ENCODE measurements around the gene NCOR2.

Gene NCOR2

GRCh38 chr12:124566997-124567672, at the start of gene NCOR2:
TSS of gene NCOR2 (minus strand) at chr12:124567612. CDS start at chr12:124495251, 72,361 bp downstream.
- Mint-ChIP-seq H3K27me3 (peaks cover 1% of the 10 kb centered on the region), H3K4me3 (peak within 1 kb of the TSS; percentile 91), H3K9me3 (no peaks in the 10 kb centered on the region), H3K4me1 (ENCODE audit: low read depth) (peaks cover 71% of the 10 kb centered on the region), H3K36me3 (ENCODE audit: low read depth) (peaks cover 40% of the 10 kb centered on the region), H3K27ac (peak within 1 kb of the TSS; percentile 95)
- intact Hi-C loops (cut with micrococcal nuclease) = loop anchor here (1.0 kb wide), 1 partner anchor 18 kb away; no protein-coding TSS in a partner anchor

GRCh38 chr12:124616394-124617221, 49.2 kb upstream of the NCOR2 start:
- peak overlapping the region; percentile 76 for H3K27ac Mint-ChIP-seq
- peak overlapping the region; percentile 13 for H3K4me3 Mint-ChIP-seq
- H3K27me3 Mint-ChIP-seq = peaks cover 14% of the 10 kb centered on the region
- no peaks in the 10 kb centered on the region for H3K9me3 Mint-ChIP-seq
- no peaks in the 10 kb centered on the region for H3K36me3 Mint-ChIP-seq (ENCODE audit: low read depth)
- intact Hi-C loops (cut with micrococcal nuclease) = no loop called here
- peaks cover 42% of the 10 kb centered on the region for H3K4me1 Mint-ChIP-seq (ENCODE audit: low read depth)

- Mint-ChIP-seq H3K9me3 (no peaks in the 10 kb centered on the region), H3K36me3 (ENCODE audit: low read depth) (no peaks in the 10 kb centered on the region)
- intact Hi-C loops (cut with micrococcal nuclease) = no loop called here
Measured at GRCh38 chr12:124614512-124615292, 47.3 kb upstream of the NCOR2 start.

GRCh38 chr12:124613151-124613585, 45.8 kb upstream of the NCOR2 start:
- Mint-ChIP-seq H3K4me1 (ENCODE audit: low read depth) (peaks cover 51% of the 10 kb centered on the region), H3K27ac (no peak overlapping the region), H3K27me3 (peaks cover 40% of the 10 kb centered on the region), H3K36me3 (ENCODE audit: low read depth) (no peaks in the 10 kb centered on the region), H3K9me3 (no peaks in the 10 kb centered on the region), H3K4me3 (no peak overlapping the region)
- intact Hi-C loops (cut with micrococcal nuclease) = no loop called here

More at GRCh38 chr12:124614512-124615292, 47.3 kb upstream of the NCOR2 start:
- Mint-ChIP-seq H3K27ac (no peak overlapping the region), H3K27me3 (peaks cover 31% of the 10 kb centered on the region), H3K4me1 (ENCODE audit: low read depth) (peaks cover 42% of the 10 kb centered on the region), H3K4me3 (no peak overlapping the region)

GRCh38 chr12:124612410-124612680, 44.9 kb upstream of the NCOR2 start:
- H3K27ac Mint-ChIP-seq = no peak overlapping the region
- H3K4me3 Mint-ChIP-seq = no peak overlapping the region
- H3K36me3 Mint-ChIP-seq (ENCODE audit: low read depth) = no peaks in the 10 kb centered on the region
- intact Hi-C loops (cut with micrococcal nuclease) = no loop called here
- peaks cover 43% of the 10 kb centered on the region for H3K27me3 Mint-ChIP-seq
- H3K9me3 Mint-ChIP-seq = no peaks in the 10 kb centered on the region
- peaks cover 51% of the 10 kb centered on the region for H3K4me1 Mint-ChIP-seq (ENCODE audit: low read depth)

GRCh38 chr12:124611559-124612409, 44.4 kb upstream of the NCOR2 start:
- Mint-ChIP-seq H3K27me3 (peaks cover 47% of the 10 kb centered on the region), H3K4me1 (ENCODE audit: low read depth) (peaks cover 49% of the 10 kb centered on the region), H3K9me3 (no peaks in the 10 kb centered on the region), H3K27ac (no peak overlapping the region), H3K4me3 (no peak overlapping the region), H3K36me3 (ENCODE audit: low read depth) (no peaks in the 10 kb centered on the region)
- intact Hi-C loops (cut with micrococcal nuclease) = no loop called here

GRCh38 chr12:124610629-124611558, 43.5 kb upstream of the NCOR2 start:
- H3K36me3 Mint-ChIP-seq (ENCODE audit: low read depth) = no peaks in the 10 kb centered on the region
- peaks cover 53% of the 10 kb centered on the region for H3K27me3 Mint-ChIP-seq
- intact Hi-C loops (cut with micrococcal nuclease) = no loop called here
- peaks cover 49% of the 10 kb centered on the region for H3K4me1 Mint-ChIP-seq (ENCODE audit: low read depth)
- no peak overlapping the region for H3K4me3 Mint-ChIP-seq
- H3K9me3 Mint-ChIP-seq = no peaks in the 10 kb centered on the region
- H3K27ac Mint-ChIP-seq = no peak overlapping the region

GRCh38 chr12:124610021-124610612, 42.7 kb upstream of the NCOR2 start:
- Mint-ChIP-seq H3K27ac (no peak overlapping the region), H3K4me1 (ENCODE audit: low read depth) (peaks cover 56% of the 10 kb centered on the region), H3K27me3 (peaks cover 60% of the 10 kb centered on the region), H3K9me3 (no peaks in the 10 kb centered on the region), H3K4me3 (no peak overlapping the region), H3K36me3 (ENCODE audit: low read depth) (no peaks in the 10 kb centered on the region)
- intact Hi-C loops (cut with micrococcal nuclease) = no loop called here

GRCh38 chr12:124609041-124609989, 41.9 kb upstream of the NCOR2 start:
- no peak overlapping the region for H3K4me3 Mint-ChIP-seq
- peaks cover 62% of the 10 kb centered on the region for H3K4me1 Mint-ChIP-seq (ENCODE audit: low read depth)
- intact Hi-C loops (cut with micrococcal nuclease) = no loop called here
- no peaks in the 10 kb centered on the region for H3K36me3 Mint-ChIP-seq (ENCODE audit: low read depth)
- H3K27ac Mint-ChIP-seq = peak overlapping the region; percentile 43
- peaks cover 62% of the 10 kb centered on the region for H3K27me3 Mint-ChIP-seq
- no peaks in the 10 kb centered on the region for H3K9me3 Mint-ChIP-seq

- Mint-ChIP-seq H3K27ac (peak overlapping the region; percentile 43), H3K4me1 (ENCODE audit: low read depth) (peaks cover 70% of the 10 kb centered on the region), H3K36me3 (ENCODE audit: low read depth) (no peaks in the 10 kb centered on the region), H3K4me3 (no peak overlapping the region), H3K9me3 (no peaks in the 10 kb centered on the region), H3K27me3 (peaks cover 62% of the 10 kb centered on the region)
- intact Hi-C loops (cut with micrococcal nuclease) = no loop called here
Measured at GRCh38 chr12:124608450-124608870, 41.0 kb upstream of the NCOR2 start.

- no peak overlapping the region for H3K4me3 Mint-ChIP-seq
- no peaks in the 10 kb centered on the region for H3K36me3 Mint-ChIP-seq (ENCODE audit: low read depth)
- H3K27ac Mint-ChIP-seq = peak overlapping the region; percentile 43
- intact Hi-C loops (cut with micrococcal nuclease) = no loop called here
- no peaks in the 10 kb centered on the region for H3K9me3 Mint-ChIP-seq
- H3K27me3 Mint-ChIP-seq = peaks cover 62% of the 10 kb centered on the region
- peaks cover 76% of the 10 kb centered on the region for H3K4me1 Mint-ChIP-seq (ENCODE audit: low read depth)
Measured at GRCh38 chr12:124607681-124608425, 40.4 kb upstream of the NCOR2 start.
